SK-N-SH treated with all-trans-retinoic acid at 6 μM for 48 hours (cell line): ENCODE measurements around the gene SMC6.

ENCODE experiments used
- ARNTL ChIP-seq: fragments of 450-650 bp; formaldehyde crosslinking; IDR thresholded peaks from 2 replicates; pipeline ENCODE4 v1.5.0; 2020; ENCODE audit warnings: low read depth, mild to moderate bottlenecking, moderate library complexity, borderline replicate concordance
- ISL1 ChIP-seq: fragments of 250-450 bp; sonication (Bioruptor Pico); IDR thresholded peaks from 2 replicates; pipeline ENCODE4 v2.1.2; 2022; ENCODE audit warnings: mild to moderate bottlenecking, moderate library complexity
- PATZ1 ChIP-seq: fragments of 250-450 bp; sonication (Bioruptor Pico); IDR thresholded peaks from 2 replicates; pipeline ENCODE4 v1.8.0; 2020; ENCODE audit warnings: mild to moderate bottlenecking, moderate library complexity, borderline replicate concordance
- POU6F1 ChIP-seq: fragments of 250-450 bp; sonication (Bioruptor Pico); IDR thresholded peaks from 2 replicates; pipeline ENCODE4 v1.8.0; 2021; ENCODE audit warnings: low read depth, mild to moderate bottlenecking, moderate library complexity, borderline replicate concordance
- RARB ChIP-seq: fragments of 250-450 bp; sonication (Bioruptor Pico); IDR thresholded peaks from 2 replicates; pipeline ENCODE4 v1.8.0; 2021; ENCODE audit warnings: mild to moderate bottlenecking, moderate library complexity
- TCF4 ChIP-seq: fragments of 250-450 bp; sonication (Bioruptor Pico); IDR thresholded peaks from 2 replicates; pipeline ENCODE4 v1.8.0; 2021; ENCODE audit warnings: mild to moderate bottlenecking, moderate library complexity, borderline replicate concordance
- TOX ChIP-seq: fragments of 250-450 bp; sonication (Bioruptor Pico); IDR thresholded peaks from 2 replicates; pipeline ENCODE4 v1.8.0; 2021; ENCODE audit warnings: mild to moderate bottlenecking, moderate library complexity, borderline replicate concordance
- ZC3H10 ChIP-seq: fragments of 250-450 bp; sonication (Bioruptor Pico); IDR thresholded peaks from 2 replicates; pipeline ENCODE4 v1.5.1; 2021; ENCODE audit warnings: mild to moderate bottlenecking, moderate library complexity
- ZFP3 ChIP-seq: fragments of 250-450 bp; sonication (Bioruptor Pico); IDR thresholded peaks from 2 replicates; pipeline ENCODE4 v1.5.0; 2020; ENCODE audit warnings: mild to moderate bottlenecking, moderate library complexity
- ZFP30 ChIP-seq: fragments of 450-650 bp; formaldehyde crosslinking; IDR thresholded peaks from 2 replicates; pipeline ENCODE4 v1.5.0; 2022; ENCODE audit warnings: mild to moderate bottlenecking, moderate library complexity
- ZNF70 ChIP-seq: fragments of 450-650 bp; formaldehyde crosslinking; IDR thresholded peaks from 2 replicates; pipeline ENCODE4 v1.5.0; 2020; ENCODE audit warnings: mild to moderate bottlenecking, moderate library complexity
- TF ChIP-seq, protein P1 (sequence below): fragments of 250-450 bp; sonication (Bioruptor Pico); IDR thresholded peaks from 2 replicates; pipeline ENCODE4 v1.5.1; 2021; ENCODE audit warnings: mild to moderate bottlenecking, moderate library complexity

DNA sequence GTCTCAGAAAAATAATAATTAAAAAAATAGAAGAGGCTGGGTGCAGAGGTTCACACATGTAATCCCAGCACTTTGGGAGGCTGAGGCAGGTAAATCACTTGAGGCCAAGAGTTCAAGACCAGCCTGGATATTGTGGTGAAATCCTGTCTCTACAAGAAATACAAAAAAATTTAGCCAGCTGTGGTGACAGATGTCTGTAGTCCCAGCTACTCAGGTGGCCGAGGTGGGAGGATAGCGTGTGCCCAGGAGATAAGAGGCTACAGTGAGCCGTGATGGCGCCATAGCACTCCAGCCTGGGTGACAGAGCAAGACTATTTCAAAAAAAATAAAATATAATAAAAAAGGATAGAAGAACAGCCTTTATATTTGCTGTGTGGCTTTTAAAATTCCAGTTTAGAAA is 35.9 kb downstream of the SMC6 start:
- no peak for TF ChIP-seq PATZ1 (CRISPR knock-in tag)
- no peak for TF ChIP-seq ZFP30
- TF ChIP-seq ARNTL (CRISPR knock-in tag) = no peak
- no peak for TF ChIP-seq ZFP3 (CRISPR knock-in tag)
- no peak for TF ChIP-seq TOX
- no peak for TF ChIP-seq TCF4
- TF ChIP-seq RARB (CRISPR knock-in tag) = no peak
- no peak for TF ChIP-seq ZC3H10 (CRISPR knock-in tag)
- TF ChIP-seq, protein P1, sequence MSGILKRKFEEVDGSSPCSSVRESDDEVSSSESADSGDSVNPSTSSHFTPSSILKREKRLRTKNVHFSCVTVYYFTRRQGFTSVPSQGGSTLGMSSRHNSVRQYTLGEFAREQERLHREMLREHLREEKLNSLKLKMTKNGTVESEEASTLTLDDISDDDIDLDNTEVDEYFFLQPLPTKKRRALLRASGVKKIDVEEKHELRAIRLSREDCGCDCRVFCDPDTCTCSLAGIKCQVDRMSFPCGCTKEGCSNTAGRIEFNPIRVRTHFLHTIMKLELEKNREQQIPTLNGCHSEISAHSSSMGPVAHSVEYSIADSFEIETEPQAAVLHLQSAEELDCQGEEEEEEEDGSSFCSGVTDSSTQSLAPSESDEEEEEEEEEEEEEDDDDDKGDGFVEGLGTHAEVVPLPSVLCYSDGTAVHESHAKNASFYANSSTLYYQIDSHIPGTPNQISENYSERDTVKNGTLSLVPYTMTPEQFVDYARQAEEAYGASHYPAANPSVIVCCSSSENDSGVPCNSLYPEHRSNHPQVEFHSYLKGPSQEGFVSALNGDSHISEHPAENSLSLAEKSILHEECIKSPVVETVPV (CRISPR knock-in tag) = no peak
- TF ChIP-seq POU6F1 = no peak
- no peak for TF ChIP-seq ISL1 (CRISPR knock-in tag)
- no peak for TF ChIP-seq ZNF70 (CRISPR knock-in tag)
